ENCODE measurements around the gene DHRS3. TPM values are rescaled to one million over a fixed set of nuclear protein-coding genes. Genes with fewer than 3 reads are reported as not detected.

The DHRS3 gene
- total RNA-seq, 2 donors from 2014 or later = 81.7 to 104 TPM

GRCh38 chr1:12530462-12531178 is 87.4 kb downstream of the DHRS3 start:
- DNase-seq = peak in 1 of 4 donors; percentile 3
- intact Hi-C loops (cut with DNase I) = no loop called here
- Histone ChIP-seq H3K9me3 (no peaks in the 10 kb centered on the region), H3K4me1 (peaks cover 58% of the 10 kb centered on the region), H3K27ac (peak overlapping the region in 3 of 4 donors; percentile 2 to 84 (median 72)), H3K4me3 (no peak overlapping the region), H3K27me3 (no peaks in the 10 kb centered on the region), H3K36me3 (replicated peaks in 1 of 2; ENCODE audit: insufficient read depth in 1 of 2, low read depth in 2 of 2) (no peaks in the 10 kb centered on the region)
- no peak for ATAC-seq
- WGBS, 2 donors = 73 to 76% methylated on average over 11 of the region's 11 CpGs
- TF ChIP-seq POLR2A (IDR thresholded peaks at IDR 0.05) (no peak), CTCF (IDR thresholded peaks at IDR 0.05) (no peak)

GRCh38 chr1:12529640-12530174 is 88.3 kb downstream of the DHRS3 start:
- intact Hi-C loops (cut with DNase I) = no loop called here
- ATAC-seq = no peak
- no peaks in the 10 kb centered on the region for H3K9me3 ChIP-seq
- DNase-seq = no peak
- H3K36me3 ChIP-seq (replicated peaks in 1 of 2; ENCODE audit: insufficient read depth in 1 of 2, low read depth in 2 of 2) = no peaks in the 10 kb centered on the region
- no peak overlapping the region for H3K4me3 ChIP-seq
- H3K4me1 ChIP-seq = peaks cover 67% of the 10 kb centered on the region
- TF ChIP-seq POLR2A (IDR thresholded peaks at IDR 0.05) (no peak), CTCF (IDR thresholded peaks at IDR 0.05) (no peak)
- H3K27me3 ChIP-seq = no peaks in the 10 kb centered on the region
- H3K27ac ChIP-seq = peak overlapping the region in 3 of 4 donors; percentile 8 to 84 (median 72)
- WGBS, 2 donors = 98 to 100% methylated on average over 3 of the region's 3 CpGs

- no peak for TF ChIP-seq CTCF (IDR thresholded peaks at IDR 0.05)
- TF ChIP-seq POLR2A (IDR thresholded peaks at IDR 0.05) = peak in 1 of 3 donors; percentile 12
- DNase-seq = peak; percentile 97 to 100 (median 98)
- 11 to 47% methylated on average over 1 to 24 of the region's 24 CpGs for WGBS, 2 donors
- no peaks in the 10 kb centered on the region for H3K27me3 ChIP-seq
- intact Hi-C loops (cut with DNase I) = no loop called here
- peaks cover 67% of the 10 kb centered on the region for H3K4me1 ChIP-seq
- H3K27ac ChIP-seq = peak overlapping the region; percentile 72 to 86 (median 82)
- no peaks in the 10 kb centered on the region for H3K36me3 ChIP-seq (replicated peaks in 1 of 2; ENCODE audit: insufficient read depth in 1 of 2, low read depth in 2 of 2)
- no peak overlapping the region for H3K4me3 ChIP-seq
- H3K9me3 ChIP-seq = no peaks in the 10 kb centered on the region
- peak; percentile 81 for ATAC-seq
Measured at GRCh38 chr1:12528021-12528852, 89.8 kb downstream of the DHRS3 start.

- Histone ChIP-seq H3K27me3 (no peaks in the 10 kb centered on the region), H3K9me3 (no peaks in the 10 kb centered on the region), H3K4me3 (no peak overlapping the region), H3K4me1 (peaks cover 67% of the 10 kb centered on the region), H3K36me3 (replicated peaks in 1 of 2; ENCODE audit: insufficient read depth in 1 of 2, low read depth in 2 of 2) (no peaks in the 10 kb centered on the region), H3K27ac (peak overlapping the region; percentile 72 to 86 (median 82))
- ATAC-seq (peak; percentile 62), DNase-seq (peak; percentile 76 to 85 (median 82))
- intact Hi-C loops (cut with DNase I) = no loop called here
- 37 to 57% methylated on average over 10 to 16 of the region's 16 CpGs for WGBS, 2 donors
- TF ChIP-seq CTCF (IDR thresholded peaks at IDR 0.05) (no peak), POLR2A (IDR thresholded peaks at IDR 0.05) (peak in 2 of 3 donors; percentile 39 to 51)
Measured at GRCh38 chr1:12527564-12527963, 90.4 kb downstream of the DHRS3 start.

All from body of pancreas (tissue), 4 donors.